ENCODE measurements around the gene ORC5. TPM values are rescaled to one million over a fixed set of nuclear protein-coding genes. Genes with fewer than 3 reads are reported as not detected.
A peak's percentile ranks its signal among the peaks of the same experiment; 100 is the strongest.
"Not testable (repeated sequence)": the region's sequence is repeated elsewhere in the genome, so short reads cannot be mapped to it uniquely, and the experiment has no call there.

ORC5 gene
- total RNA-seq, 6 donors from 2014 or later: 4.9 to 22.0 (median 13.8) TPM

- no peaks in the 10 kb centered on the region for H3K27me3 ChIP-seq
- no peaks in the 10 kb centered on the region for H3K36me3 ChIP-seq
- H3K4me3 ChIP-seq: no peak overlapping the region
- DNase-seq: no peak
- WGBS, 2 donors: 55 to 56% methylated on average over 5 of the region's 5 CpGs
- no peak overlapping the region for H3K27ac ChIP-seq
- no peak for ATAC-seq (ENCODE audit: low FRiP score in 2 of 2)
- TF ChIP-seq CTCF (IDR thresholded peaks at IDR 0.05): no peak
- TF ChIP-seq POLR2A (IDR thresholded peaks at IDR 0.05): no peak
- no peak for TF ChIP-seq EP300 (IDR thresholded peaks at IDR 0.05)
- no peak for TF ChIP-seq POLR2AphosphoS5 (IDR thresholded peaks at IDR 0.05)
- H3K9me3 ChIP-seq: no peaks in the 10 kb centered on the region
- no peaks in the 10 kb centered on the region for H3K4me1 ChIP-seq
Measured at GRCh38 chr7:104240401-104240800, 32.6 kb upstream of the ORC5 start.

GRCh38 chr7:104234990-104235389, 27.2 kb upstream of the ORC5 start:
- WGBS, 2 donors: 52 to 84% methylated on average over 2 of the region's 2 CpGs
- ATAC-seq (ENCODE audit: low FRiP score in 2 of 2); H3K4me1 ChIP-seq; H3K36me3 ChIP-seq; H3K27me3 ChIP-seq; DNase-seq; H3K9me3 ChIP-seq; H3K27ac ChIP-seq; H3K4me3 ChIP-seq: not testable (repeated sequence)

- DNase-seq (peak in 1 of 2 donors; percentile 27), ATAC-seq (ENCODE audit: low FRiP score in 2 of 2) (peak; percentile 82 to 91)
- WGBS, 2 donors: 25 to 26% methylated on average over 19 to 24 of the region's 29 CpGs
- no peak for TF ChIP-seq POLR2AphosphoS5 (IDR thresholded peaks at IDR 0.05)
- no peak for TF ChIP-seq POLR2A (IDR thresholded peaks at IDR 0.05)
- no peak for TF ChIP-seq EP300 (IDR thresholded peaks at IDR 0.05)
- TF ChIP-seq CTCF (IDR thresholded peaks at IDR 0.05): peak; percentile 37 to 76 (median 68)
- no peak overlapping the region for H3K4me3 ChIP-seq
- no peaks in the 10 kb centered on the region for H3K36me3 ChIP-seq
- no peaks in the 10 kb centered on the region for H3K27me3 ChIP-seq
- H3K9me3 ChIP-seq: no peaks in the 10 kb centered on the region
- no peak overlapping the region for H3K27ac ChIP-seq
- peaks cover 0 to 5% (median 0%) of the 10 kb centered on the region in 4 donors for H3K4me1 ChIP-seq
Measured at GRCh38 chr7:104231054-104232046, 23.5 kb upstream of the ORC5 start.

GRCh38 chr7:104230606-104231005, 22.8 kb upstream of the ORC5 start:
- no peak for ATAC-seq (ENCODE audit: low FRiP score in 2 of 2)
- WGBS, 2 donors: 30 to 31% methylated on average over 4 of the region's 4 CpGs
- TF ChIP-seq CTCF (IDR thresholded peaks at IDR 0.05) (no peak), POLR2A (IDR thresholded peaks at IDR 0.05) (no peak), POLR2AphosphoS5 (IDR thresholded peaks at IDR 0.05) (no peak), EP300 (IDR thresholded peaks at IDR 0.05) (no peak)
- DNase-seq: no peak
- Histone ChIP-seq H3K4me3 (no peak overlapping the region), H3K36me3 (no peaks in the 10 kb centered on the region), H3K27me3 (no peaks in the 10 kb centered on the region), H3K4me1 (peaks cover 0 to 5% (median 0%) of the 10 kb centered on the region in 4 donors), H3K9me3 (no peaks in the 10 kb centered on the region), H3K27ac (no peak overlapping the region)

- Histone ChIP-seq H3K27me3 (no peaks in the 10 kb centered on the region), H3K27ac (no peak overlapping the region), H3K4me1 (peaks cover 0 to 5% (median 0%) of the 10 kb centered on the region in 4 donors), H3K36me3 (no peaks in the 10 kb centered on the region), H3K9me3 (no peaks in the 10 kb centered on the region), H3K4me3 (no peak overlapping the region)
- no peak for TF ChIP-seq POLR2A (IDR thresholded peaks at IDR 0.05)
- no peak for TF ChIP-seq CTCF (IDR thresholded peaks at IDR 0.05)
- WGBS, 2 donors: 51 to 63% methylated on average over 2 of the region's 2 CpGs
- ATAC-seq (ENCODE audit: low FRiP score in 2 of 2): no peak
- no peak for DNase-seq
Measured at GRCh38 chr7:104228442-104228841, 20.6 kb upstream of the ORC5 start.
